H7 (cell line): ENCODE data around the gene RUNX2. TPM values are rescaled to one million over a fixed set of nuclear protein-coding genes. Genes with fewer than 3 reads are reported as not detected.

Source experiments
- DNase-seq: peaks from one replicate; pipeline ENCODE4 v3.0.0; 2012
- H3K27me3 ChIP-seq: 2 replicates; pipeline ENCODE4 v1.6.0; 2011; ENCODE audit warnings: mild to moderate bottlenecking, low read length; ENCODE audit not compliant: control insufficient read depth, insufficient read depth
- H3K36me3 ChIP-seq: replicated peaks from 2 replicates; pipeline ENCODE4 v1.5.1; 2011; ENCODE audit warnings: low read length; ENCODE audit not compliant: control insufficient read depth, insufficient read depth
- H3K4me3 ChIP-seq: 2 replicates; pipeline ENCODE4 v1.5.1; 2011; ENCODE audit warnings: low read depth, mild to moderate bottlenecking, control low read depth, low read length, moderate library complexity; ENCODE audit not compliant: insufficient read depth
- total RNA-seq: library from RNA; depleted of rRNA; stranded (reverse); fragments of >200 nt; shearing (Covaris generic); gene quantifications from 2 replicates; pipeline ENCODE4 v1.2.3, GENCODE V29; 2014

Gene RUNX2
- total RNA-seq, 1 experiment from 2014 or later, result 0.14 TPM

GRCh38 chr6:45415788-45416518, 87.8 kb downstream of the RUNX2 start:
- H3K4me3 ChIP-seq, result no peak overlapping the region
- peaks cover 31% of the 10 kb centered on the region for H3K27me3 ChIP-seq
- DNase-seq, result no peak
- no peaks in the 10 kb centered on the region for H3K36me3 ChIP-seq

DNA sequence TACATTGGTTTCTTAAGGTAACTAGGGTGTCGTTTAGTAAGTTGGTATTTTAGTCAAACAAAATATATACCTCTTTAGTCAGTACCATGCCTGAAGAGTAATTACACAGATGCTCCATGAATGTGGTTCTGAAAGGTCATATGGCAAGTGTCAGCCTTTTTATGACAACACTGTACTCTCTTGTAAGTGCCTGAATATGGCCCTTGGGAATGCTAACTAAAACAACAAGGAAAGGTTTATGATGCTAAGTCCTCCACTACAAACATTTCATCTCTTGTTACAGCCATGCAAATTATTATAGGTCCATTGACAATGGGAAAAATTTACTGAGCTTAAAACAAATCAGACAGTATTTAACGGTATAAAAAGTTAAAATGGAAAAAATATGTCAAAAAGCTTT, 88.6 kb downstream of the RUNX2 start:
- DNase-seq, result no peak
- Histone ChIP-seq H3K36me3 (no peaks in the 10 kb centered on the region), H3K27me3 (peaks cover 38% of the 10 kb centered on the region), H3K4me3 (no peak overlapping the region)

- Histone ChIP-seq H3K4me3 (no peak overlapping the region), H3K36me3 (no peaks in the 10 kb centered on the region), H3K27me3 (peaks cover 42% of the 10 kb centered on the region)
- no peak for DNase-seq
These were observed 89.3 kb downstream of the RUNX2 start for GRCh38 chr6:45417436-45417835.

DNA sequence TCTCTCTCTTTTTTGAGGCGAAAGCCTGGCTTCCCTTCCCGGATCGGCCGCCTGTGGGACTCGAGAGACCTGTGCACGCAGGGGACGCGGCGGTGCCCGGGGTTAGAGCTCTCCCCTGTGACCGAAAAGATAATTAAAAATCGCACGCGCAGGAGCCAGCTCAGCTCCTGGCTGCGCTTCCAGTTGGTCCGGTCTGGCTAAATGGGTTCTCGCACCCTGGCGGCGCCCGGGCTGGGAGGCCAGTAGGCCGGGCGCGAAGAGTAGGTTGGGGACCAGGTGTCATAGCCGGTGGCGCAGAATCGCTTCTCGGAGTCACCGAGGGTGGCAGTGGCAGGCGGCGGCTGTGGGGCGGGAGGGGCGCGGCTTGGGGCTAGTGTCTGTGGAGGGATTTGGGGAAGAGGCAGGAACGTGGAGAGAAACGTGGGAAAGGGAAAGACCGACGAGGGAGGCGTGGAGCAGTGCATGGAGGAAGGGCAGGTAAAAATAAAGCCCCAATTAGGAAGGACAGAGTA, 91.5 kb downstream of the RUNX2 start:
- peaks cover 63% of the 10 kb centered on the region for H3K27me3 ChIP-seq
- DNase-seq, result peak; percentile 78
- peak overlapping the region; percentile 29 for H3K4me3 ChIP-seq
- no peaks in the 10 kb centered on the region for H3K36me3 ChIP-seq

DNA sequence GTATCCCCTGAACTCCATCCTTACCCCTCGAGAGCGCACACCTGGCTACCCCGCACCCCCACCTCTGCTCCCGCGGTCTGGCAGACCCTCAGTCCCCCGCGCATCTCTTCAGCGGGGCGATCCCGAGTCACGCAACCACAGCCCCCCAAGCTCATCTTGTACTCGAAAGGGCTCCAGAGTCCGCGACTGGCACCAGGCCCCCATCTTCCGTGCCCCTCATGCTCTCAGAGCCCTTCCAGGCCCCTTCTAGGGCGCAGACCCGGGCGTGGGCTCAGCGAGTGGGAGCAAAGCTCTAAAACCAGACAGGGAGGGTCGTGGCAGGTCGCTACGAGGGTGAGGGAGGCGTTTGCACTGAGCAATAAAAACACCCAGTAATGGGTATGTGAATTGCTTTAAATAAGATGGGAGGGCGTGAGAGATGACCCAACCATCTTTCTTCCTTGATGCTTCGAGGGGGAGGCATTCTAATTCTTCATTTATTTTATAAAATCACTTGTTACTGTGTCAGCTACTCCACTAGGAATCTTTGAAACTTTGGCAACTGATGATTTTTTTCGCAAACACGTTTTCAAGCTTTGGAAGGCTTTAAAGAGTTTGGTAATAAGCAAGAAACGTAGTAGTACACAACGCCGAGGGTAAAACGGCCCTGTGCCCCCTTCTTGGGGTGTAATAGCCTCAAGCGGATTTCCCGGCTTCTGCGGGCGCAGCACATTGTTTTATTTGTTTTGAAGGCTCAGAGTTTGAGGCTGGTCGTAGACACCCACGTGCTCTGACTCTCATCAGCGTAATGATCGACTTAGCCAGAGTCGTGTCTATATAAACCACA, 92.2 kb downstream of the RUNX2 start:
- peak overlapping the region; percentile 29 for H3K4me3 ChIP-seq
- H3K36me3 ChIP-seq, result no peaks in the 10 kb centered on the region
- DNase-seq, result peak; percentile 54
- H3K27me3 ChIP-seq, result peaks cover 67% of the 10 kb centered on the region

GRCh38 chr6:45420909-45421708, 93.0 kb downstream of the RUNX2 start:
- DNase-seq, result no peak
- Histone ChIP-seq H3K4me3 (peak overlapping the region; percentile 70), H3K36me3 (no peaks in the 10 kb centered on the region), H3K27me3 (peaks cover 69% of the 10 kb centered on the region)

- Histone ChIP-seq H3K27me3 (peaks cover 71% of the 10 kb centered on the region), H3K36me3 (no peaks in the 10 kb centered on the region), H3K4me3 (peak overlapping the region; percentile 70)
- peak; percentile 75 for DNase-seq
These were observed 93.8 kb downstream of the RUNX2 start for GRCh38 chr6:45421709-45422502.

GRCh38 chr6:45422503-45423110, 94.5 kb downstream of the RUNX2 start:
- Histone ChIP-seq H3K36me3 (no peaks in the 10 kb centered on the region), H3K4me3 (peak overlapping the region; percentile 70), H3K27me3 (peaks cover 71% of the 10 kb centered on the region)
- DNase-seq, result peak; percentile 70

DNA sequence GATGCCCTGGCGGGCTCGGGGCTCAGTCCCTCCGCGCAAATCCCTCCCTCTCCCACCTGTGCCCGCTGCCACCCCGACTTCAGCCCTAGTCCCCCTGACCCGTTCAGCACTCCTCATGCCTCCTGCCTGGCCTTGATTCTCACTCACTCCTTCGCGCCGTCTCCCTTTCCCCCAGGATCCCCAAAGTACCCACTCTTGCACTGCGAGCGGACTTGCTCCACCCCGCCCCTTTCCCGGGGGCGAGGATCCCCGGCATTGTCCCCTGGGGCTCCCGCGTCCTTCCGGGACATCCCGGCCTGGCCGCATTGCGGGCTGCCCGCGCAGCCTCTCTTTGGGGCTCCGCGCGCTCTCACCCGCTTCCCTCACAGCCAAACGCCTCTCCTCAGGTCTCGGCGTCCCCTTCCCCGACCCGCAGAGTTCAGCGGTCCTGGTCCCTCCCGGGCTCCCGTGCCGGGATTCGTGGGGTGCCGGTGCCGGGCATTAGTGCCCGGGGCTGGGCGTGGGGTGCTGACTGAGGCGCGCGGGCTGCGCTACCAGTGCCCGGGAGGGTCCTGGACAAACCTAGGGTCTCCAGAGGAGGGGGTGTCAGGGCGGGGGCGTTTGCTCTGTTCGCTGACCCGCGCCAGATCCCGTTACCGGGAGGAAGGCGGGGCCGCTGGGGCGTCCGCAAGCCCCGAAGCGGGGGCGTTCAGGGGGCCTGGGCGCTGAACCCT, 95.1 kb downstream of the RUNX2 start:
- Histone ChIP-seq H3K4me3 (peak overlapping the region; percentile 70), H3K27me3 (peaks cover 69% of the 10 kb centered on the region), H3K36me3 (no peaks in the 10 kb centered on the region)
- DNase-seq, result peak; percentile 77

- peak; percentile 59 for DNase-seq
- peak overlapping the region; percentile 70 for H3K4me3 ChIP-seq
- H3K27me3 ChIP-seq, result peaks cover 62% of the 10 kb centered on the region
- no peaks in the 10 kb centered on the region for H3K36me3 ChIP-seq
These were observed 95.8 kb downstream of the RUNX2 start for GRCh38 chr6:45423824-45424450.

DNA sequence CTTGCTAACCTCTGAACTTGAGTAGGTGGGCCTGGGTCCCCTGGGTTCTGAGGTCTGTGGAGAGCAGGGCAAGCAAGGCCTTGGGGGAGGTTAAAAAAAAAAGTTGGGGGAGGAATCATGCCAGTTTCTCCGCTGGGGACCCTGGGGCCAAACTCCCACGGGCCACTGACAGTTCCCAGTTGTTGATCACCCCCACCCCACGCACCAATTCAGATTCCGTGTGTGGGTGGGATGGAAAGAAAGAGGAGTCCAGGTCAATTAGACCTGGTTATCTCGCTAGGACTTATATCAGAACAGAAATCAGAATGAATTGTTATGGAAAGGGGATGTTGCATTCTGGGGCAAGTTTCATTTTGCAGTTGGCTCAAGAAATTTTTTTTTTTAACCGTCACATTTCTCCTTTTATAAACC, 96.3 kb downstream of the RUNX2 start:
- Histone ChIP-seq H3K36me3 (no peaks in the 10 kb centered on the region), H3K27me3 (peaks cover 57% of the 10 kb centered on the region), H3K4me3 (no peak overlapping the region)
- no peak for DNase-seq

DNA sequence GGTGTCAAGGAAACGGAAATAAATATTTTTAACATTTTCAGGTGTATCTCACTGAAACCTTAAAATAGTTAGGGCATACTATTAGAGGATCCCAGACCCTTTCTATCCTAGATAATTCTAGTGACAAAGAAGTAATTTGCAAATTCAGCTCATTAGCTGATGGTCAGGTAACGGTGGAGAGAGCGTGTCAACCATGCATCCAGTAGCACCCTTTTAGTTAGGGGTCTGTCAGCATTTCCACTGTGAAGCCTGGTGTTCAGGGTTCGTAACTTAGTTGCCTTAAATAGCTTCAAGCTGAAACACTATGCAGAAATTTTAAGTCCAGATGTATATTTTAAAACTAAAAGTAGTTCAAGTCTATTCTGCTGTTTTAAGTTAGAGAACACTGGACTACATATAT, 98.1 kb downstream of the RUNX2 start:
- H3K36me3 ChIP-seq, result no peaks in the 10 kb centered on the region
- no peak overlapping the region for H3K4me3 ChIP-seq
- no peak for DNase-seq
- H3K27me3 ChIP-seq, result peaks cover 40% of the 10 kb centered on the region

DNA sequence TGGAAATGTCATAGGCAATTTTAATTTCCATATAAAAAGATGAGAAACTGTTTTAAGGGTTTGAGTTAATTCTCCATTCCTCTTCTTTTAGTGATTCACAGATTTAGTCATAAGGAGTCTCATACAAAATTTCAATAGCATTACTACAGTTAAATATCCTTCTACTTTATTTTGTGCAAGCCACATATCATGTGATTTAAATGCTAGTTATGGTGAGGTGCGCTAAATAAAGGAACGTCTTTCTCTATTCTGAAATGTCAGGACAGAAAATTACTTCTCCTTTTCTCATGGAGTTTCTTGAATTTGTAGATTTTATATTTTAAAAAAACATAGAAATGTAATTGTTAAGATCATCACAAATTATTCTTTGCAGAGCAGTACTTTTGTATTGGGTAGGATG, 99.6 kb downstream of the RUNX2 start:
- Histone ChIP-seq H3K36me3 (no peaks in the 10 kb centered on the region), H3K4me3 (no peak overlapping the region), H3K27me3 (peaks cover 30% of the 10 kb centered on the region)
- no peak for DNase-seq
